Stimulated activated CD4-positive, alpha-beta T cell treated with anti-CD3 and anti-CD28 coated beads, TNF-alpha, amount 100 ng/mL, for 24 hours (primary cell): ENCODE measurements around the gene NKAIN2.
"Not testable (repeated sequence)": the region's sequence is repeated elsewhere in the genome, so short reads cannot be mapped to it uniquely, and the experiment has no call there.

Experiments used
- DNase-seq, 3 experiments: peaks; one replicate each; pipeline ENCODE4 v3.0.0-alpha.2; 2020; ENCODE audit warnings: low read depth in 3 of 3

Gene NKAIN2

DNA sequence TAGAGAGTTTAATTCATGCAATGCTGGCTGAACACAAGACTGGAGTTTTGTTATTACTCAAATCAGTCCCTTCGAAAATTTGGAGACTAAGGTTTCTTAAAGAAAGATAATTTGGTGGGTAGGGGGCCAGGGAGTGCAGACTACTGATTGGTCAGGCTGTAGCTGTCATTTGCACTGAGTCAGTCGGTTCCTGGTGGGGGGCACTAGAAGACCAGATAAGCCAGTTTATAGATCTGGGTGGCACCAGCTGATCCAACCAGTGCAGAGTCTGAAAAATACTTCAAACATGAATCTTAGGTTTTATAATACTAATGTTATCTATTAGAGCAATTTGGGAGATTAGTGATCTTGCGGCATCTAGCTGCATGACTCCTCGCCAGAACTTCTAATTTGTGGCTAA, 530.7 kb downstream of the NKAIN2 start:
- DNase-seq, result no peak

DNA sequence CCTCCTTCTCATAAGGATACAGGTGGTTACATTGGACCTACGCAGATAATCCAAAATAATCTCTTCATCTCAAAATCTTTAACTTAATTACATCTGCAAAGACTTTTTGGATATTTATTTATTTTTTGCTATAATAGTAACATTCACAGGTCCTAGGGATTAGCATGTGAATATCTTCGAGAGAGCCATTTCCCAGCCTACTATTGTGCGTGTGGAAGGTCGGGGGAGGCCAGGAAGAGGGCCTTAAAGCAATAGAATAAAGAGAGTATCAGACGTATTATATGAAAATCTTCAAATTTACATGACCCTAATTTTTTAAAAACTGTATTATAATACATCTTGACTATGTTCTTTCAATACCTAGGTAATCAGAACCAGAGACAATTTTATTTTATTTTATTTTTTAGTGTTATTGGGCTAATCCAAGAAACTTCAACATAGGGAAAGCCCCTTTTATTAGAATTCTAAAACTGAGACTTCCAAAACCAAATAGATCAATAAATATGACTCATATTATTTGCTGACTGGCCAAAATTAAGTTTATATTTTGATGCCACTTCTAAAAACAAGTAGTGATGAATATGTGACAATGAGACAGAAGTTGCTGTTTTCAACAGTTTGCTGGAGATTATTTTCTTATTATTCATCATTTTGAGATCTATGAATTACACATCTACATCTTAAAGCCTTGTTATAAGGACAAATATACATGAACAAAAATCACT, 536.1 kb downstream of the NKAIN2 start:
- DNase-seq, result no peak

DNA sequence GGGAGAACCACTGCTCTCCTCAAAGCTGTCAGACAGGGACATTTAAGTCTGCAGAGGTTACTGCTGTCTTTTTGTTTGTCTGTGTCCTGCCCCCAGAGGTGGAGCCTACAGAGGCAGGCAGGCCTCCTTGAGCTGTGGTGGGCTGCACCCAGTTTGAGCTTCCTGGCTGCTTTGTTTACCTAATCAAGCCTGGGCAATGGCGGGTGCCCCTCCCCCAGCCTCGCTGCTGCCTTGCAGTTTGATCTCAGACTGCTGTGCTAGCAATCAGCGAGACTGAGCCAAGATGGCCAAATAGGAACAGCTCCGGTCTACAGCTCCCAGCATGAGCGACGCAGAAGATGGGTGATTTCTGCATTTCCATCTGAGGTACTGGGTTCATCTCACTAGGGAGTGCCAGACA, 544.7 kb downstream of the NKAIN2 start:
- DNase-seq, result not testable (repeated sequence)

DNA sequence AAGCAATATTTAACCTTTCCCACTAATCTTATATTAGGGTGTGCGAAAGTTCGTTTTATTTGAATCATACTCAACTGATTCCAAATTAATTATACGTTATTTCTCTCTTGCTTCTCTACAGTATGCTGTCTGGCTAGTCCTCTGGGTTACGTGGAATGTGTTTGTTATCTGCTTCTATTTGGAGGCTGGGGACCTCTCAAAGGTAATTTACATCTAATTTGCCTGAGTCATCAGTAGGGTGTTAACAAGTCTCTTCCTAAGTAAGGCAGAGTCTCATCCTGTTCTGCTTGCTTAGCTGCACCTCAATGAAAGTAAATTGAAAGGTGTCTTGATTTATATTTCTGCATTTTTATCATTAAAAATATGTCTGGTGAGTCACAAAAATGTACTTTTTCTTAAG, 551.5 kb downstream of the NKAIN2 start:
- no peak for DNase-seq

DNA sequence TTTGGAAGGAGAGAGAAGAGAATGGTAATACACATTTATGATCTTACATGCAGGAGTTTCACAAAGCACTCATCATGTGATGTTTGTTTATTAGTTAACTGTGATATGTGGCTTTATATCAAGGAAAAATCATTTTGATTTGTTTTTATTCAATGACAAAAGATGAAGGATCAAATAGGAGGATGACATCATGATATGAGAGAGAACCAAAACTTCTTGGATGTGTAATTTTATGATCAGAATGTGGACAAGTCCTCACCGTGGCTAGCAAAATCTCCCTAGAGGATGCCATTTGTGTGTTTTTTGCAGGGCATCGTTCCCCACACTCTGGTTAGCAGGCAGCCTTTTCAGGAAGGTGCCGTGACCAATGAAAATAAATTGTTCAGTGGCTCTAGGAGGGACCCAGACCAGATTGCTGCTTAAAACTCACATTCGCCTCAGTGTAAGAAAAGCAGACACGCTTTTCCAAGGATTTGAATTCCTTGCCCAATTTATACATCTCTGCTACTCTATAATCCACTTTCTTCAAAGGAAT, 552.7 kb downstream of the NKAIN2 start:
- DNase-seq, result no peak

DNA sequence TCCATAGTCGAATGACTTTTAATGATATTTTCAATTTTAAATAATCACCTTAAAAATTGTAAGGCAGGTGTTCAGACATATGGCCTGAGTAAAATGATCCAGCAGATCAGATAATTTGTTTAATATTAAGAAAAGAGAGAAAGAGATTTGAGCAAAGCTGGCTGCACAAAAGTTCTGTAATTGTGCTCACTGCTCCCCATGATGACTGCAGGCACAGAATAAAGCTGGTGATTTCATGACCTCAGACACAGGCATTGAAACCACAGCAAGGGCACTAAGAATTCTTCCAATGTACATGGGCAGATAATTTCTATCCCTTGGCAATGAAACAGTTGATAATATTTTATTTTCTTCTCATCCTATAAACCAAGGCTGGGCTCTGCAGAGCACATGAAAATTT, 553.1 kb downstream of the NKAIN2 start:
- DNase-seq, result no peak

DNA sequence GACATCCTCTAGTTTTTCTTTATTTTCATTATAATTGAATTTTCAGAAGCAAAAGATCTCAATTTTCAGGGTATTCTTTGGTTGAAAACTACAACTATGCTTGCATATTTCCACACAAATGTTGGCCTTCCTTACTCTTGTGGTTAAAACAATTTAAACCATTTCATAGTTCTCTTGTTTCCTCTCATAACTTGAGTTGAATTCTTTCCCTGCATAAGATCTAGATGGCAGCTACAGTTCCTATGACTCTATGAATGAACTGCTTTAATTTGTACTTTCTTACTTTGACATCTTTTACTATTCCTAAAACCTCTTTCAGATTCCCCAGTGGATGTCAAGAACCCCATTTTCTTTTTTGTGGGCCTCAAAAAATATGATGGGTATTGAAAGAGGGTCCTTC, 564.5 kb downstream of the NKAIN2 start:
- DNase-seq, result no peak

DNA sequence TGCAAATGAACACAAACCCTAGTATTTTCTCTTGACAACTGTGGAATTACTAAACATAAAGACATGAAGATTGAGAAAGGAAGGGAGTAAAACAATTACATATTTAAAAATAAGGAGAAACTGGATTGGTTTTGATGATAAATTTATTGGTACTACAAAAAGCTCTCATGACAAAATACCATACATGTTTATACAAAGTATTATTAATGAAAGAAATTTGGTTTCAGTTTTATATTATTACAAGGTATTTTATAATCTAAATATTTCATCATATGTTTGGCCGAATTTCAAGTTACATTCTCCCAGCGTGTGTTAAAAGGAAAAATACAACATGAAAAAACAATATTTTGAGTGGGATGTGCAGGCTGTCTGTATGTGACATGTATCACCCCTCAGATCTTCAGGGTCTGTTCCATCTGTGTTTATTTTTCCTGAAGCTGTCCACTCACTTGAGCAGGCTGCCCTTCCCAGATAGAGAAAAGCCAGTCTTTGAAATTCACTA, 568.4 kb downstream of the NKAIN2 start:
- no peak for DNase-seq

DNA sequence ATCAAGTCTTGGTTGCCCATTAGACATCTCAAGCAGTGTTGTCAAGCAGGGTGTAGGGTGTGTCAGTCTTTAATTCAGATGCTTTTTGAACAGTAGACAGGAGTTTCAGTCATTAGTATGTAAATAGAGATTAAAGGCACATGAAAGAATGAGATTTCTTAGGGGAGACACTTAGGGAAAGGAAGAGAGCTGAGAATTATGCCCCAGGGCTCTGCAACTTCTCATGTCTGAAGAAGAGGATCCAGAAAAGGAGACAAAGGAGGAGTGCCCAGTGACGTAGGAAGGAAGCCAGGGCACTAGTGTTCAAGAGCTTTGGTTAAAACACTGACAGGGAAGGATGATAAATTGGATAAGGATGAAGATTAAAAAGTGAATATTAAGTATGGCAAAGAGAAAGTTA, 569.7 kb downstream of the NKAIN2 start:
- DNase-seq, result no peak

DNA sequence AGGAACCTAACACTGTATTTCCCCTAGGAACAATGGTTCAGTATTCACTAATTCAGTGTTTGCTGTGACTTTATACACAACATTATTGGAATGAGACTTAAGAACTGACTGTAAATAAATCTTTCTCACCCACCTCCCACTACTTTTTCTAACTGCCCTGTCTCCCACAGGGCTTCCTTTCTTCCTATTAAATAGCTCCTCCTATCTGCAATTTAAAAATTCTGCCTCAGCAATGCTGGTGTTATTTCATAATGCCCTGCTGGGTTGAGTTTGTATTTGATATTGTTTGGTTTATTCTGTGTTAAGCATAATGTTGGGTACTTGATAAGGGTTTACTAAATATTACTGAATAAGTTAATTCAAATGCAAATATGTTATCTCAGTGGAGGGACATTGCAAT, 585.5 kb downstream of the NKAIN2 start:
- no peak for DNase-seq

DNA sequence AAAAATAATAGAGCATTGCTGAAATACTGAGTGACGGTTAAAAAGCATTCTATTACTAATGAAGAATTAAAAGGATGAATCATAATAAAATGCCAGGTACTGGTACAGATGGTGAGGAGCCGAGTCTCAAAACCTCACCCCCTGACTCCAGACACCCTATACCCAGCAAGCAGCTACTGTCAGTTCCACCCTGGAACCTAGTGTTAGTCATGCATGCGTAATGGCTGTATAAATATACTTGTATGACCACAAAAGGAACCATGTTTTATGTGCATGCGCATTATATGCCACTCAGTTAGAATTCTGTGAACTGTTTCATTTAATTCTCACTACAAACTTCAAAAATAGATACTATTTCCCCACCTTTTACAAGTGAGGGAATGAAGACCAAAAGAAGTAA, 589.9 kb downstream of the NKAIN2 start:
- no peak for DNase-seq

DNA sequence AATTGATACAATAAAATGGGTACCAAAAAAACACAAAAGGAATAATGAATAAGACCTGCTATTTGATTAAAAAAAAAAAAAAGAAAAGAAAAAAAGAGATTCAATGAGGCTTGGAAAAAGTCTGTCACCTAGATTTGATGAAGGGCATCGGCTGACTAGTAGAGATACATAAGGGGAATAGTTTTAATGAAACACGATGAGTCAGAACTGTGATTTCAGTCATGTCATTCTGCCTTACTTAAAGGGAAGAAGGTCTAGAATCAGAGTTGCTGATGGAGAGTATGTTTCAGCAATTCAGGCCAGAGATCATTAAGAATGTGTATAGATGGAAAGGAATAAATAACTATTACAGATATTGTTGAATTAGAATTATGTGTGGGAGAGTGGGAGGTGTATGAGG, 592.7 kb downstream of the NKAIN2 start:
- DNase-seq, result no peak

DNA sequence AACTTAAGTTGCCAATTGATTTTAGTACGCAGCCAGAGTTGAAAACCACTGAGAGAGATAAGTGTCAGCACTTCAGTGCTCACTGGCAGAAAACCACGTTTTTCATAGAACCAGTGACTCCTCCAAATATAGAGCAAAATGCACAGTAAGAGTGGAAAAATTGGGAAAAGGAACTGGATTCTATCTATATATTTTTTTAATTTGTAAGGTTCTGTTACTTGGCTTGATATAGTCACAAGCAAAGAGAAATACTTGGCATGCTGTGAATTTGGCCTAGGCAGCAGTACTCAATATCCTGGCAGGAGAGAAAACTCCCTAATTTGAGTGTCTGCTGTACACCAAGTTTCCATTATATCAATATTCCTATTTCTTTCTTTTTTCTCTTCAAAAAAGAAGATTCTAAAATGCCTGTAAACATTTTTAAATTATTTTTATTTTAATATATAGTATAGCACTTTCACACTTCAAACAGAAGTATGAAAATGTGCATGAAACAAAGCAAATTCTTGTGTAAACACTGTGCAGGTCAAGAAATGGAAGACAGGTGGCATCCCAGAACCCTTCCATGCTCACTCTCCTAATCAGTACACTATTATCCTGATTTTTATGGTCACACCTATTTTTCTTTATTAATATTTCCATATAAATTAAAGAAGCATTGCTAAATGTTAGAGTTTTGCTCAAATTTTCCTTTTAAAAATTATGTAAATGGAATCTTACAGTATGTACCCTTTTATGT, 596.8 kb downstream of the NKAIN2 start:
- DNase-seq, result no peak

DNA sequence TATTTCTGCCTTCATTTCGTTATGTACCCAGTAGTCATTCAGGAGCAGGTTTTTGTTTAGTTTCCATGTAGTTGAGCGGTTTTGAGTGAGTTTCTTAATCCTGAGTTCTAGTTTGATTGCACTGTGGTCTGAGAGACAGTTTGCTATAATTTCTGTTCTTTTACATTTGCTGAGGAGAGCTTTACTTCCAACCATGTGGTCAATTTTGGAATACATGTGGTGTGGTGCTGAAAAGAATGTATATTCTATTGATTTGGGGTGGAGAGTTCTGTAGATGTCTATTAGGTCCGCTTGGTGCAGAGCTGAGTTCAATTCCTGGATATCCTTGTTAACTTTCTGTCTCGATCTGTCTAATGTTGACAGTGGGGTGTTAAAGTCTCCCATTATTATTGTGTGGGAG, 606.8 kb downstream of the NKAIN2 start:
- not testable (repeated sequence) for DNase-seq

DNA sequence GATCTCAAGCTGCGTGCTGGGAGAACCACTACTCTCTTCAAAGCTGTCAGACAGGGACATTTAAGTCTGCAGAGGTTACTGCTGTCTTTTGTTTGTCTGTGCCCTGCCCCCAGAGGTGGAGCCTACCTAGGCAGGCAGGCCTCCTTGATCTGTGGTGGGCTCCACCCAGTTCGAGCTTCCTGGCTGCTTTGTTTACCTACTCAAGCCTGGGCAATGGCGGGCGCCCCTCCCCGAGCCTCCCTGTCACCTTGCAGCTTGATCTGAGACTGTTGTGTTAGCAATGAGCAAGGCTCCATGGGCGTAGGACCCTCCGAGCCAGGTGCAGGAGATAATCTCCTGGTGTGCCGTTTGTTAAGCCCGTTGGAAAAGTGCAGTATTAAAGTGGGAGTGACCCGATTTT, 609.0 kb downstream of the NKAIN2 start:
- not testable (repeated sequence) for DNase-seq

DNA sequence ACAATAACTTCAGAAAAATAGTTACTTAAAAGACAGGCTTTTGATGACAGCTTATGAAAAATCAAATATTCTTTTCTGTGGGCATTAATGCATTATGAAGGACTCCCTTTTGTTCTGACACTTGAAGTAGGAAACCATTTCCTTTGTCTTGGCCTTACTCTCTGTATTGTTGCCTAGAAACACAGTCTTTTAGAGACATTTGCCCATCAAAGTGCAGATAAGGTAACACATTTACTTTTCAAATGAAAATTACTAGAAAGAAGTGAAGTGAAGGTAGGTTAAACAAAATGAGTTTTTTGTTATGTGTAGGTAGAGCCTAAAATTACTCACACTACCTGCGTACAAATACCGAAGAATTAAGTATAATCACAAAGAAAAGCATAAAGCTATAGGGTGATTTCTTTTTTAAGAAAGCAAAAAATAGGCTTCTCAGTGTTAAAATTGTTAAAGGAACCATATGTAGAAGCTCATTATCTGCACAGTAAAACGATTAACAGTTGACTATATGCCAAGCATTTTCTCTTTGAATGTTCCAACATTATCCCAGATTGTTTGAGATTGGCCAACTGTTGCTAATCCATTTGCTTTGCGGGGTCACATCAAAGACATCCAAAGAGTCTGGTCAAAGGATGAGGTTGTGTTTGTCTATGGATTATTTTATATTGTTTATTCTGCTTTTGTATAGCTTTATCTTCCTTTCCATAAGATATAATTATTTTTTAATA, 616.6 kb downstream of the NKAIN2 start:
- DNase-seq, result no peak

DNA sequence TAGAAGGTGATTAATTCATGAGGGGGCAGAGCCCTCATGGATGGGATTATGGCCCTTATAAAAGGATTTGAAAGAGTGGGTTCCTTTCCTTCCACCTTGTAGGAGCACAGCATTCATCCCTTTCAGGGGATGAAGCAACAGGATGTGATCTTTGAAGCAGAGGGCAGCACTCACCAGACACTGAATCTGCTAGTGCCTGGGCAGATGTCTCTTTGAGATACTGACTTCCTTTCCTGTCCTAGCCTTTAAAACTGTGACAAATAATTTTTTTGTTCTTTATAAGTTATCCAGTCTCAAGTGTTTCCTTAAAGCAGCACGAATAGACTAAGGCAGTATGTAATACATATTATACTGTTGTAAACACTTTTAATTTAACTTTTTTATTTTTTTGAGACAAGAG, 620.0 kb downstream of the NKAIN2 start:
- no peak for DNase-seq

DNA sequence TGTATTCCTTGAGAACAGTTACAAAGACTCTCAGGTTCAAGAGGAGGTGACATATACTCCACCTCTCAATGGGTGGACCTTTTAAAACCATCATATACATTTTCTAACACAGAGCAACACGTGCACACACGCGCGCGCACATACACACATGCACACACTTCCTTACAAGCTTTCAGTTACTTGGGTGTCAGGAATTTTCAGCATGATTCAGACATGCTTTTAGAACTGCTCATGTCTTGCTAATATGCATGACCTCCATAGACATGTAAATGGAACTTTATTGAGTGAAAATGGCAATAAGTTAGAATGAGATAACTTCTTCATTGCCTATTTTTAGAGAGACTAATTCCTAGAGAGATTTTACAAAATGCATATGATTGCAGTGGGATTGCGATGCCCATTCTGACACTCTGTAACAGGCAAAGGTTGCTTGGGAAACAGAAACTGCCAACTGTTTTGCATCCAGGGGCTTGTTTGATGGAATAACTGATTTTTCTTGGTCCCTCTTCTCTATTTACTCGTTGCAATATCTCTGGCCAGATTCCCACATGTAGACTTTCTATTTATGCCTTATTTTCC, 627.2 kb downstream of the NKAIN2 start:
- DNase-seq, result no peak

DNA sequence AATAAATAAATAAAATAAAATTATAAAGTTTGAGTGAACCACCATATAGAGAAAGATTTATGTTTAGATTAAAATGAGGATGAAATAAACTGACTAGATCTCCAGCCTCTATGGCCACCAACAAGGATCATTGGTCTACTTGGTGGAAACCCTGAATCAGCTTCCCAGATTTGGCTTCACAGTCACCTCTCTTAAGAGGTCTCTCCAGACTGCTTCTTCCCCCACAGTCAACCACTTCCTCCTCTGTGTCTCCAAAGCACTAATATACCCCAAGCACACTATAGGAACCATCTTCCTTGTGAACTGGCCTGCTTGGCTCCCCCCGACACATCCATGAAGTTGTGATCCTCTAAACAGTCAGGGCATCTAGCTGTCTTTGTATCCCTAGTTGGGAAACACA, 629.0 kb downstream of the NKAIN2 start:
- no peak for DNase-seq

DNA sequence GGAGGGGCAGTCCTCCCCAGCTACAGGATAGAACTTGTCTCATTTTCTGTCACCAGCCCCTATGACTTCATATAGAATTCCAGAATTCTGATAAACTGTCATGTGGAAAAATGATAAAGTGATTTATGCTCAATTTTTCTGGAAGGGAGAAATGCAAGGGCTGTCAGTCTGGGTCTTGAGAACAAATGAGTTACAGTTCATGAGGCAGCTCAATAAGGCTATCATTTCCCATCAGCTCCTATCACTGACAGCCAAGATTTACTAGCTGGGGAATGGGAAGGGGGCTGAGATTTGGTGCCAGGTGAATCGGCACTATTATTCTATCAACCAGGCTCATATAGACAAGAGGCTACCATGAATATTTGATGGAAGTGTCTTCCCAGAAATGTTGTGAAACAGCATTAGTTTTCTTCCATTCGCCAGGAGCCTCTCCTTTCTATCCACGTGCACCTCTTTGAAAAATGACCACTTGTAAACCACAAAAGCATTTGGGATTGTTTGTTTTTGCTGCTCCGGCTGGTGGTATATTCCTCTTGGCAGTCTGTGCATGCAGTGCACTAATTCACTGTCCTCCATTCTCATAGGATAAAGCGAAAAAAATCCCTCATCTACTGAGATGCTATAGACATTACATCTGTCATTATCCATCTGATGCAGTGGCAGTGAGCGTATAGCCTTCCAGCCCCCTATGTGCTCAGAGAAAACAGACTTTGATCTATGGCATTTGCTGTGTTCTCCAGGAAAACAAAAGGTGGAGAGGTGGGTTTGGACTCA, 629.9 kb downstream of the NKAIN2 start:
- no peak for DNase-seq

DNA sequence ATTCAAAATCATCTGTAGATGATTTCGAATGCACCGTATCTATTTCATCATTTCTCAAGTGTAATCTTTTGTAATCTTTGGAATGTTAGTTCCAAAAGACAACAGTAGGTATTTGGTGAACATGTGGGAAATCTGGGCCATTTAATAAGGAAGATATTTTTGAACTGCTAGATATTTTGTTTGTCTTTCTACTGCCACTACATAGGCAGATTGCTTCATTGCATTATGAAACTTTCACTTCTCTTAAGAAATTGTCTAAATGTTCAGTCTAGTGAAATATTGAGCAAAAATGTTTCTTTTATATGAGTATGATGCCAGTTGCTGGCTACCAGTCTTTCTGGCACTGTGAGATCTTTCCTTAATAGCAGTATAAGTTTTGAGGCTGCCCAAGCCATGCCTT, 630.8 kb downstream of the NKAIN2 start:
- DNase-seq, result no peak
